GM04504 (cell line): ENCODE results near the gene DDX42.

Experiments used
- DNase-seq: peaks from one replicate; pipeline ENCODE4 v3.0.0-alpha.2; 2012; ENCODE audit warnings: low read depth

DDX42 gene

GRCh38 chr17:63774141-63774968, at the start of gene DDX42:
Gene DDX42 (plus strand): TSS chr17:63774170. CDS start chr17:63787050, 12,880 bp downstream.
- DNase-seq, result no peak

- no peak for DNase-seq
Measured at GRCh38 chr17:63735691-63736090, 38.3 kb upstream of the DDX42 start.

DNA sequence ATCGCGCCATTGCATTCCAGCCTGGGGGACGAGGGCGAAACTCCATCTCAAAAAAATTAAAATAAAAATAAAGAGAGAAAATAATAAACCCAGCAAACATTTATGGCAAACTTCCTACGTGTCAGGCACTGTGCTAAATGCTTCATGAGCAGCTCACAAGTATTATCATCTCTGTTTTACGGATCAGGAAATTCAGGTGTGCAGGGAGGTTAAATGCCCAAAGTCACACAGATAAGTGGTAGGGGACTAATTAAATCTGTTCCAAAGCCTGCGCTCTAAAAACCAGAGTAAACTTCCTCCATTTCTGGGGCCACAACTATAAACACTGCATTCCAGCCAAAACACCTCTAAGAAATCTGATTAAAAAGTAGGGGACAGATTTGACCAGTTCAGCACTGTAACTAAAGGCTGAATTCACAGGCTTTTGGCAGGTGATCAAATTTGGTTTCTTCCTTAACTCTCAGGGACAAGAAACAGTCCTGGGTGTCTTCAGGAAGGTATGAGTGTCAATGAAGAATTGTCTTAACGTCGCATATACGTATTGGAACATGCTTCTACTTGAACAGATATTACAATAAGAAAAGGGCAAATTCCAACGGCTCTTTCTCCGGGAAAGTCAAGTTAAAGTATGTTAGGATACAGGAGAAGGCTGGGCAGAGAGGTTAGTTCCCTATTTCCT, 33.4 kb upstream of the DDX42 start:
- DNase-seq, result no peak

GRCh38 chr17:63741143-63741407, 32.9 kb upstream of the DDX42 start:
- DNase-seq, result no peak

- peak; percentile 89 for DNase-seq
Measured at GRCh38 chr17:63741408-63742173, 32.4 kb upstream of the DDX42 start, which contains the start of gene STRADA. Gene STRADA (minus strand): TSS chr17:63741799. CDS start chr17:63728369, 13,430 bp downstream.

GRCh38 chr17:63751806-63752205, 22.2 kb upstream of the DDX42 start:
- DNase-seq, result no peak

DNA sequence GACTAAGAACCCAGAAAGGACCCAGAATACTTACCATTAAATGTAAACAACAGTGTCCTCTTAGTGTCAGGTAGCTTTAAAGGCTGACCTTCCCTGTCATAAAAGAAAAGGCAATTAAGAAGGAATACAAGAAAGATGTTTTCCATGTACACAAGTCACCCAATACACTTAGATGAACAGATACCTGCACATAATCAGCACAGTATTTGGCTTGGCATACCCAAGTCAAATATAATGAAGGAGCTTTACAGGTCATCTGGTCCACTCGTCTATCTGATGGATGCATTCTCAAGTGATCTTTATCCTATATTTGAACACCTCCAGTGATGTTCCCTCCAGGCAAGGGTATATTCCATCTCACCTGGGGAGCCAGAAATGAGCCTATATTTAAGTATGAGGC, 21.3 kb upstream of the DDX42 start:
- DNase-seq, result no peak

GRCh38 chr17:63753215-63753614, 20.8 kb upstream of the DDX42 start:
- no peak for DNase-seq

- DNase-seq, result no peak
Measured at GRCh38 chr17:63754046-63754445, 19.9 kb upstream of the DDX42 start.

DNA sequence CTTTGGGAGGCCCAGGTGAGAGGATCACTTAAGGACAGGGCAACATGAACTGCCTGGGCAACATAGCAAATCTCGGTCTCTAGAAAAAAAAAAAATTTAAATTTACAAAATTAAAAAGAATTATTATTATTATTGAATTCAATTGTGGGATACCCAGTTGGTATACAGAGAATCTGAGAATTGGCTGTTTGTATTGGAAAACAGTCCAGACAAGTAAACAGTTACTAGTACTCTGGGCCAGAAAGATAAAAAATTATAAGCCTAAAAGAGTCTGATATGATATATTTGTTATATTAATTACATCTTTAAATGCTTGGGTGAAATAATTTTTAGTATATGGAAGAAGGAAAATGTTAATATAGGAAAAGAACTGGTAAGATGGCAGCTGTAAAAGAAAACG, 15.5 kb upstream of the DDX42 start:
- DNase-seq, result no peak

GRCh38 chr17:63760771-63761539, 13.0 kb upstream of the DDX42 start:
- no peak for DNase-seq

GRCh38 chr17:63762161-63763078, 11.6 kb upstream of the DDX42 start:
- DNase-seq, result no peak

- no peak for DNase-seq
Measured at GRCh38 chr17:63764716-63765115, 9.3 kb upstream of the DDX42 start.

DNA sequence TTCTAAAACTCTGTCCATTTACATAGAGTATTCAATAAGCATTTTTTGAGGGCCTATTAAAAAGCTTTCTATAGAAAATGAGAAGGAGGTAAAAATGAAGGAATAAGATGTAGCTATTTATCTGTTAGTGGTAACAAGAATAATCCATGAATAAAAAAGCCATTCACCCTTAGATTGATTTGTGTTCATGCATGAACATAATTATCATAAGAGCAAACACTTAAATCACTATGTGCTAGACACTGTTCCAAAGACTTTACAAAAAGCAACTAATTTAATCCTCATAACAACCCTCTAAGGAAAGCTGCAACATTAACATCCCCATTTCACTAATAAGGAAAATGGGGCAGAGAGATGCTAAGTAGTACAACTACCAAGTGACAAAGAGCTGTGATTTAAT, 7.2 kb upstream of the DDX42 start:
- DNase-seq, result no peak

- DNase-seq, result no peak
Measured at GRCh38 chr17:63768433-63768832, 5.5 kb upstream of the DDX42 start.

DNA sequence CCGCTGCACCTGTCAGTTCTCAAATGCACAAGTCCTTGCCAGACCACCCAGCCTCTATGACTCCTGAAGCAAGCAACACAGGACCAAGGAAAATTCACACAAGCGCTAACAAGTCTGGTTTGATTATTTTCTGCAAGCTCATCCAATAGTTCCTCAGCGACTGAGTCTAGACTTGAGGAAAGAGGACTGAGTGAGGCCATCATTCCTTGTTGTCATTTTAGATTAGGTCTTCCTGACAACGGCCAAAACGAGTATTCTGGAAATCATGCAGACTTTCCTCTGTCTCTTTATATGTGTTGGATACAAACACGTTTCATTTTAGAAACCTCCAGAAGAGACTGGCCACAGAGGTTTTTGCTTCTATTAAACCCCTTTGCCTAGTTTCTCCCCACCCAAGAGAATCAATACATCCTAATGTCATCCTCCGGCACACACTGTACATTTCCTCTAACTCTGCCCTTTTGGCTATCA, 1.1 kb upstream of the DDX42 start:
- DNase-seq, result no peak

DNA sequence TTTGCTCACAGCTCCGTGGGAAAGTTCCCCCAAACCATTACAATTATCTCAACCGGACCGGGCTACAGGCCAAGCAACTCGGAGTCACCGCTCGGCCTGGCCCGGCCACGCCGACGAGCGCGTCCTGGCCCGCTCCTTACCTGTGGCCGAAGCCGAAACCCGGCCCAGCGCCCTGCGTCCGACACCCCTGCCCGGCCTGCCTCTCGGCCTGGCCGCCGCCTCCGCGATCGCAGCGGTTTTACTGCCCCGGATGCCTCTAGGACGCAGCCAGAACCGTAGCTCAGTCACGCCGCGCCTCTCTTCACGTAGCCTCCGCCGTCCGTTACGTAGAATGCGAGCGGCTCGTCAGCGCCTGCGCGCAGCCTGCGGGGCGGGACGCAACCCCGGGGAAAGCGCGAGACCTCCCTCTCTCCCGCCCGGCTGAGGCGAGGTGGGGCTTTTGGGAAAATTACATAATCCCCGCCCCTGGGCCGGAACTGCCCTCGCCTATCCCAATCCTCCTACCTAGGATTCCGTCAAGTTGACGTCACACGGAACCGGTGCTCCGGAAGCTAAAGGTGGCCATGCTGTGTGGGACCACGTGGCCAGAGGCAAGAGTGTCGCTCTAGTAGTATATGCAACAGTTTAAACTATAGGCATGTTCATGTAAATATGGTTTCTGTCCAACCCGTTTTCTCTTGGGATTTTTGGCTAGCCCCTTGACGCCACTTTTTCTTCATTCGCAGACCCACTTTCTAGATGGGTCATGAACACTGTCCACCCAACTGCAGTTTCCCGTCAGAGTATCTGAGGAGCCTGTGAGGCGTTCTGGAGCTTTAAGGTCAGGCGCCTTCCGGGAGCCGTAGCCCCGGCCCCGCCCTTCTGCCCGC, 464 bp upstream of the DDX42 start, which contains the start of gene CCDC47:
Gene CCDC47 (minus strand): TSS at position 326 of the 869 bp plus-strand sequence. CDS start 7,422 bp downstream, outside the sequence.
- DNase-seq, result peak; percentile 99

- no peak for DNase-seq
Measured at GRCh38 chr17:63774969-63775265, 947 bp downstream of the DDX42 start.

GRCh38 chr17:63775420-63775819, 1.4 kb downstream of the DDX42 start:
- no peak for DNase-seq

DNA sequence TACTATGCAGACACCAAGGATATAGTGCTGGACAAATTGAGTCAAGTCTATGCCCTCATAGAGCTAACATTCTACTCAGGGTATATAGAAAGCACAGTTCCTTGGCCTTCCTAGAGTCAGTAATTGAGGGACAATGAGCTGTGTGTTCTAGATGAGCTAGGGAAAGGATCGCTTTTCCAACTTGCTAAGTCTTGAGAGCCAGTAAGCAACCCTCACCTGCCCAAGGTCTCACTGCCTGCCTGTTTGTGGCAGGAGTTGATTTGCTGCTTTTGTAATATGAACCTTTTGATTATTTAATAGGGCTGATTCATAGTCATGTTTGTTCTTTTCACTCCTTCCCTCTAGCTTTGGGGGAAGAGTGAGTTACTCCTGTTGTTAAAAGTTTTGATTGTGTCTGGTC, 6.5 kb downstream of the DDX42 start:
- no peak for DNase-seq
